Uterus (tissue), 4 donors: ENCODE measurements around the gene DUSP1. TPM values are rescaled to one million over a fixed set of nuclear protein-coding genes. Genes with fewer than 3 reads are reported as not detected.
"Not testable (repeated sequence)": the region's sequence is repeated elsewhere in the genome, so short reads cannot be mapped to it uniquely, and the experiment has no call there.

Experiments
- DNase-seq, 2 donors: peaks; one replicate each; pipeline ENCODE4 v3.0.0-alpha.2; 2019 to 2020
- H3K27ac ChIP-seq, 2 donors: fragments of 200-600 bp; sonication (generic); 1 replicate in 1 of 2; 2 replicates in 1 of 2; pipeline ENCODE4 v1.5.1; 2016 to 2018
- H3K27me3 ChIP-seq, 2 donors: fragments of 200-600 bp; sonication (generic); one replicate each; pipeline ENCODE4 v1.5.1; 2018 to 2019; ENCODE audit warnings: control low read depth in 1 of 2
- H3K36me3 ChIP-seq, 2 donors: fragments of 200-600 bp; sonication (generic); one replicate each; pipeline ENCODE4 v1.5.1; 2019; ENCODE audit warnings: control low read depth in 1 of 2
- H3K4me1 ChIP-seq, 2 donors: fragments of 200-600 bp; sonication (generic); one replicate each; pipeline ENCODE4 v1.5.1; 2018 to 2019; ENCODE audit warnings: control low read depth in 1 of 2
- H3K4me3 ChIP-seq, 2 donors: fragments of 200-600 bp; sonication (generic); 1 replicate in 1 of 2; 2 replicates in 1 of 2; pipeline ENCODE4 v1.5.1; 2018 to 2019; ENCODE audit warnings: mild to moderate bottlenecking in 1 of 2
- H3K9me3 ChIP-seq, 2 donors: fragments of 200-600 bp; sonication (generic); one replicate each; pipeline ENCODE4 v1.5.1; 2019; ENCODE audit warnings: control low read depth in 1 of 2
- POLR2A ChIP-seq, 2 donors: fragments of 450-650 bp; IDR thresholded peaks; one replicate each; pipeline ENCODE4 v1.6.1; 2016; ENCODE audit warnings: antibody characterized with exemption in 2 of 2, mild to moderate bottlenecking in 1 of 2, moderate library complexity in 1 of 2
- intact Hi-C: fragments of 100-400 bp; cut with DNase I; formaldehyde crosslinking; loops from one replicate; pipeline ENCODE4 v1.15.1; 2023; ENCODE audit warnings: low total_unique reads
- total RNA-seq, 4 donors: library from RNA; depleted of rRNA in 3 of 4; stranded (reverse); fragments of >200 nt in 3 of 4; gene quantifications; one replicate each; pipeline versions ENCODE4 v1.1.0 to v1.2.4, GENCODE V29; 2014 to 2023
- TF ChIP-seq, protein P1 (sequence below), 4 experiments: fragments of 200-600 bp in 2 of 4; fragments of 450-650 bp in 2 of 4; sonication (generic) in 2 of 4; IDR thresholded peaks; one replicate each; pipeline ENCODE4 v1.5.1; 2016 to 2019; ENCODE audit warnings: antibody characterized with exemption in 4 of 4, mild to moderate bottlenecking in 2 of 4, moderate library complexity in 1 of 4
- donor health status: DM: yes; HTN: yes; CAD: no.

Gene DUSP1
- total RNA-seq, 4 donors from 2014 or later, result 189 to 2,046 (median 515) TPM

DNA sequence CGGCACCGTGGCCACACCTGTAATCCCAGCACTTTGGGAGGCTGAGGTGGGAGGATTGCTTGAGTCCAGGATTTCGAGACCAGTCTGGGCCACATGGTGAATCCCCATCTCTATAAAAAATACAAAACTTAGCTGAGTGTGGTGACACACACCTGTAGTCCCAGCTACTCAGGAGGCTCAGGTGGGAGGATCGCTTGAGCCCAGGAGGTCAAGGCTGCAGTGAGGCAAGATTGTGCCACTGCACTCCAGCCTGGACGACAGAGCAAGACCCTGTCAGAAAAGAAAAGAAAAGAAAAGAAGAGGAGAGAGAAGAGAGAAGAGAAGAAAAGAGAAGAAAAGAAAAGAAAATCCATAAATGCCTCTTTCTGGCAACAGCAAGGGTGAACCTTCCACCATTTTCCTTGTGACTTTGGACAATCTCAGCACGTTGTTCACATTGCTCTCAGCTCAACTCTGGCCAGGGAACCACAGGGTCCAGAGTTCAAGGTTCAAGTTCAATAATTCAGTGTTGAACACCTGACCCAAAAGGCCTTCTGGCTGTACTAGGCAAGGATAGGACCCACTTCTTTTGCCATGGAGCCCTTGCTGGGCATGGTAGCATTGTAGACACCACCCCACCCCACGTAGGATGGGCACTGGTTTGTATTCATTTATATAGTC lies 14.6 kb upstream of the DUSP1 start:
- H3K27ac ChIP-seq, result no peak overlapping the region
- DNase-seq, result no peak
- H3K4me1 ChIP-seq, result peaks cover 6 to 12% of the 10 kb centered on the region in 2 donors
- no peaks in the 10 kb centered on the region for H3K36me3 ChIP-seq
- TF ChIP-seq POLR2A (IDR thresholded peaks at IDR 0.05), result no peak
- TF ChIP-seq, protein P1, sequence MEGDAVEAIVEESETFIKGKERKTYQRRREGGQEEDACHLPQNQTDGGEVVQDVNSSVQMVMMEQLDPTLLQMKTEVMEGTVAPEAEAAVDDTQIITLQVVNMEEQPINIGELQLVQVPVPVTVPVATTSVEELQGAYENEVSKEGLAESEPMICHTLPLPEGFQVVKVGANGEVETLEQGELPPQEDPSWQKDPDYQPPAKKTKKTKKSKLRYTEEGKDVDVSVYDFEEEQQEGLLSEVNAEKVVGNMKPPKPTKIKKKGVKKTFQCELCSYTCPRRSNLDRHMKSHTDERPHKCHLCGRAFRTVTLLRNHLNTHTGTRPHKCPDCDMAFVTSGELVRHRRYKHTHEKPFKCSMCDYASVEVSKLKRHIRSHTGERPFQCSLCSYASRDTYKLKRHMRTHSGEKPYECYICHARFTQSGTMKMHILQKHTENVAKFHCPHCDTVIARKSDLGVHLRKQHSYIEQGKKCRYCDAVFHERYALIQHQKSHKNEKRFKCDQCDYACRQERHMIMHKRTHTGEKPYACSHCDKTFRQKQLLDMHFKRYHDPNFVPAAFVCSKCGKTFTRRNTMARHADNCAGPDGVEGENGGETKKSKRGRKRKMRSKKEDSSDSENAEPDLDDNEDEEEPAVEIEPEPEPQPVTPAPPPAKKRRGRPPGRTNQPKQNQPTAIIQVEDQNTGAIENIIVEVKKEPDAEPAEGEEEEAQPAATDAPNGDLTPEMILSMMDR (IDR thresholded peaks at IDR 0.05), result no peak
- H3K9me3 ChIP-seq, result no peaks in the 10 kb centered on the region
- no peak overlapping the region for H3K4me3 ChIP-seq
- H3K27me3 ChIP-seq, result no peaks in the 10 kb centered on the region
- intact Hi-C loops, result no loop called here

DNA sequence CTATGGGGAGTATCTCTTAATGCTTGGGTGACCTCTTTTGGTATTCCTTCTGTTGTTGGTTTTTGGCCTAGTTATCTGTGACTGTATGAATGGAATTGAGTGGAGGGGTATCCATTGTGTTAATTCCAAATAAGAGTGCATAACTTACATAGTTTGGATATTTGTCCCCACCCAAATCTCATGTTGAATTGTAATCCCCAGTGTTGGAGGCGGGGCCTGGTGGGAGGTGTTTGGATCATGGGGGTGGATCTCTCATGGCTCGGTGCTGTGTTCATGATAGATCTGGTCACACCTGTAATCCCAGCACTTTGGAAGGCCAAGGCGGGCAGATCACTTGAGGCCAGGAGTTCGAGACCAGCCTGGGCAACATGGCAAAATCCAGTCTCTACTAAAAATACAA lies 13.2 kb upstream of the DUSP1 start:
- H3K27me3 ChIP-seq, H3K36me3 ChIP-seq, H3K27ac ChIP-seq, H3K4me1 ChIP-seq, intact Hi-C loops, H3K9me3 ChIP-seq, H3K4me3 ChIP-seq, DNase-seq: not testable (repeated sequence)

DNA sequence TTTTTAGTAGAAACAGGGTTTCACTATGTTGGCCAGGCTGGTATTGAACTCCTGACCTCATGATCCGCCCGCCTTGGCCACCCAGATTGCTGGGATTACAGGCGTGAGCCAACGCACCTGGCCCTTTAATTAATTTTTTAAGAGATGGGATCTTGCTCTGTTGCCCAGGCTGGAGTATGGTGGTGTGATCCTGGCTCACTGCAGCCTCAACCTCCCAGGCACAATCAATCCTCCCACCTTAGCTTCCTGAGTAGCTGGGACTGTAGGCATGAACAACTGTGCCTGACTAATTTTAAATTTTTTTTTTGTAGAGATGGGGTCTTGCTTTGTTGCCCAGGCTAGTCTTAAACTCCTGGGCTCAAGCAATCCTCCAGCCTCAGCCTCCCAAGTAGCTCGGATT lies 12.3 kb upstream of the DUSP1 start:
- H3K27ac ChIP-seq, DNase-seq, H3K27me3 ChIP-seq, H3K4me3 ChIP-seq, intact Hi-C loops, H3K36me3 ChIP-seq, H3K4me1 ChIP-seq, H3K9me3 ChIP-seq: not testable (repeated sequence)

DNA sequence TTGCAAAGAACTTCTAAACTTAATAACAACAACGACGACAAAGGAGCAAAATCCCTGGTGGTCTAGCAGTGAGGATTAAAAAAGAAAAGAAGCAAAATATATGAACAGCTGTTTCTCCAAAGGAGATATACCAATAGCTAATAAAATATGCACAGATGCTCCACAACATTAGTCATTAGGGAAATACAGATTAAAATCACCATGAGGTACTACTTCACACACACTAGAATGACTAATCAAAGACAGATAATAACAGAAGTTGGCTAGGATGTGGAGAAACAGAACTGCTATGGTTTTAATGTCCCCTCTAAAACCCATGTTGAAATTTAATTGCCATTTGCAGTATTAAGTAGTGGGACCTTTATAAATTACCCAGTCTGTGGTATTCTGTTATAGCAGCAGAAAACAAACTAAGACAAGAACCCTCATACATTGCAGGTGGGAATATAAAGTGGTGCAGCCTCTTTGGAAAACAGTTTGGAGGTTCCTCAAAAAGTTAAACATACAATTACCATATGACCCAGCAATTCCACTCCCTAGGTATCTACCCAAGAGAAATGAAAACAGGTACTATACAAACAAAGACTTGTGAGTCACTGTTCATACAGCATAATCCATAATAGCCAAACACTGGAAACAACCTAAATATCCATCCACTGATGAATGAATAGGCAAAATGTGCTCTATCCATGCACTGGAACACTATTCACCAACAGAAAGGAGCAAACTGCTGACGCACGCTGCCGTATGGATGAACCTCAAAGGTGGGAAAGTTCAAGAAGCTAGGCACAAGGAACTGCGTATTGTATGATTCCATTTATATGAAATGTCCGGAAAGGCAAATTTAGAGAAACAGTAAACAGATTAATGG lies 11.4 kb upstream of the DUSP1 start:
- H3K36me3 ChIP-seq, result no peaks in the 10 kb centered on the region
- no peaks in the 10 kb centered on the region for H3K27me3 ChIP-seq
- H3K4me1 ChIP-seq, result peaks cover 0 to 8% of the 10 kb centered on the region in 2 donors
- no peak for DNase-seq
- no peak overlapping the region for H3K4me3 ChIP-seq
- no peak overlapping the region for H3K27ac ChIP-seq
- TF ChIP-seq POLR2A (IDR thresholded peaks at IDR 0.05), result no peak
- TF ChIP-seq, protein P1 (IDR thresholded peaks at IDR 0.05), result no peak
- no peaks in the 10 kb centered on the region for H3K9me3 ChIP-seq
- intact Hi-C loops, result no loop called here

DNA sequence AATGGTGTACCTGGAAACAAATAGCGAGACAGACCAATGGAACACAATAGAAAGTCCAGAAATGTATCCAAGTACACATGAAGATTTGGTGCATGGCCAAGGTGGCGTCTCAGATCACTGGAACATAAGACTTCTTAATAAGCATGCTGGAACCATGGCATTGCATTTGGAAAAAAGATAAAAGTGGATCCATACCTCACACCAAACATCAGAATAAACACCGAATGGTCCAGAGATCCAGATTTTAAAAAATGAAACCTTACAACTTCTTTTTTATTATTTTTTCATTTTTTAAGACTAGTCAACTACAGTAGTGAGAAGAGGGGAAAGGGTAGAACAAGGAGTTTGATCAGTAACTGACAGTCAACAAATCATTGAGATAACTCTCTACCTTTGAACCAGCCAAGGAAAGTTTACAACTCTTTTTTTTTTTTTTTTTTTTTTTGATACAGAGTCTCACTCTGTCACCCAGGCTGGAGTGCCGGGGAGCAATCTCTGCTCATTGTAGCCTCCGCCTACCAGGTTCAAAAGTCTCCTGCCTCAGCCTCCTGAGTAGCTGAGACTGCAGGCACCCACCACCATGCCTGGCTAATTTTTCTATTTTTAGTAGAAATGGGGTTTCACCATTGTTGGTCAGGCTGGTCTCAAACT lies 8.8 kb upstream of the DUSP1 start:
- Histone ChIP-seq H3K4me1 (peaks cover 0 to 8% of the 10 kb centered on the region in 2 donors), H3K4me3 (no peak overlapping the region), H3K9me3 (no peaks in the 10 kb centered on the region), H3K36me3 (no peaks in the 10 kb centered on the region), H3K27ac (no peak overlapping the region), H3K27me3 (no peaks in the 10 kb centered on the region)
- DNase-seq, result peak in 1 of 2 donors; percentile 17
- no peak for TF ChIP-seq POLR2A (IDR thresholded peaks at IDR 0.05)
- TF ChIP-seq, protein P1 (IDR thresholded peaks at IDR 0.05), result no peak
- intact Hi-C loops, result loop anchor here (10.0 kb wide), 2 partner anchors 85 to 125 kb away; no protein-coding TSS in a partner anchor
